Measurements from ENCODE around the gene KCNJ10.

Gene KCNJ10

DNA sequence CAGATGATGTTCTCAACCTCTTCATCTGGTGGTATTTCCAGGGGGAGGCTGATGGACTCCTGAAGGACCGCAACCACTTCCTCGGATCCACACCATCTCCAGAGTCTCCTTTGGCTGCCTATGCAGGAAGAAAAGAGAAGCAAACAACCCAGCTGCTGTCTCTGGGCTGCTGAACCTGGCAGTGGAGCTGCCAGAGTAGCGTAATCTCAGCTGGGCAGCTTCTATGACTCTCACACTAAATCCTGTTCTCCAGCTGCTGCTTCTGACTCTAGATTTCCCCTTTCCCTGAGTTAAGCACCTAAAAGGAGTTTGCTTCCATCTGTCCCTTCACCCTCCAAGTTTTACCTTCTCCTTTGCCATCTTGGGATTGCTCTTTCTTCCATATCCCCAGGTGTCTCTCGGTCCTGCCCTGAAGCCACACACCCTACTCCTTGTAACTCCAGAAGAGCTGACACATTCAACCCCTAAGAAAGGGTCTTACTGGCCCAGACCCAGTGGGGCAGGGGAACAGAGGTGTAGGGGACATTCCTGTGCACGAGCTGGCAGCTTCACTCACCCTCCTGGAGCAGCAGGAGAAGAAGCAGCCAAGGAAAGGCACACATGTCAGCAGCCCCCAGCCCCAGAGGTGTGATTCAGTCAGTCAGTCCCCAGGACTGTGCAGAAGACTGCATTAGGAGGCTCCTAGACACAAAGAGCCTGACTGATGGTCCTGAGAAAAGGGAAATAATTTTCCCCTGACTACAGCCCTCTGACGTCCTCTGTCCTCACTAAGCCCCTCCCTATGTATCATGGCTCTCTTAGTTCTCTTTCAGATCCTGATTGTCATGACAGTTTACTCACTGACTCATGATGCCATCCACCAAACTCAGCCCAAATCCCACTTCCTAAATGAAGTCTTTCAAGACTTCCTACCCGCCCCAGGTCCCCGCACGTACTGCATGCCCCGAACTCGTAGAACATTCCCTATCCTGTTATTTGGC is 116.1 kb downstream of the KCNJ10 start, which contains the start of gene SLAMF9:
SLAMF9 (minus strand) TSS at position 702 of the 980 bp plus-strand sequence; CDS start at position 602, 100 bp downstream.
- peaks cover 23% of the 10 kb centered on the region for H3K4me1 Mint-ChIP-seq
- no peak within 1 kb of the TSS for H3K27ac Mint-ChIP-seq
- H3K27me3 Mint-ChIP-seq (ENCODE audit: low read depth, poor library complexity): peaks cover 25% of the 10 kb centered on the region
- no peaks in the 10 kb centered on the region for H3K9me3 Mint-ChIP-seq
- no peaks in the 10 kb centered on the region for H3K36me3 Mint-ChIP-seq (ENCODE audit: low read depth)
- no peak for DNase-seq
- TF ChIP-seq, protein P1, sequence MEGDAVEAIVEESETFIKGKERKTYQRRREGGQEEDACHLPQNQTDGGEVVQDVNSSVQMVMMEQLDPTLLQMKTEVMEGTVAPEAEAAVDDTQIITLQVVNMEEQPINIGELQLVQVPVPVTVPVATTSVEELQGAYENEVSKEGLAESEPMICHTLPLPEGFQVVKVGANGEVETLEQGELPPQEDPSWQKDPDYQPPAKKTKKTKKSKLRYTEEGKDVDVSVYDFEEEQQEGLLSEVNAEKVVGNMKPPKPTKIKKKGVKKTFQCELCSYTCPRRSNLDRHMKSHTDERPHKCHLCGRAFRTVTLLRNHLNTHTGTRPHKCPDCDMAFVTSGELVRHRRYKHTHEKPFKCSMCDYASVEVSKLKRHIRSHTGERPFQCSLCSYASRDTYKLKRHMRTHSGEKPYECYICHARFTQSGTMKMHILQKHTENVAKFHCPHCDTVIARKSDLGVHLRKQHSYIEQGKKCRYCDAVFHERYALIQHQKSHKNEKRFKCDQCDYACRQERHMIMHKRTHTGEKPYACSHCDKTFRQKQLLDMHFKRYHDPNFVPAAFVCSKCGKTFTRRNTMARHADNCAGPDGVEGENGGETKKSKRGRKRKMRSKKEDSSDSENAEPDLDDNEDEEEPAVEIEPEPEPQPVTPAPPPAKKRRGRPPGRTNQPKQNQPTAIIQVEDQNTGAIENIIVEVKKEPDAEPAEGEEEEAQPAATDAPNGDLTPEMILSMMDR (IDR thresholded peaks at IDR 0.05): no peak
- no peak within 1 kb of the TSS for H3K4me3 Mint-ChIP-seq

DNA sequence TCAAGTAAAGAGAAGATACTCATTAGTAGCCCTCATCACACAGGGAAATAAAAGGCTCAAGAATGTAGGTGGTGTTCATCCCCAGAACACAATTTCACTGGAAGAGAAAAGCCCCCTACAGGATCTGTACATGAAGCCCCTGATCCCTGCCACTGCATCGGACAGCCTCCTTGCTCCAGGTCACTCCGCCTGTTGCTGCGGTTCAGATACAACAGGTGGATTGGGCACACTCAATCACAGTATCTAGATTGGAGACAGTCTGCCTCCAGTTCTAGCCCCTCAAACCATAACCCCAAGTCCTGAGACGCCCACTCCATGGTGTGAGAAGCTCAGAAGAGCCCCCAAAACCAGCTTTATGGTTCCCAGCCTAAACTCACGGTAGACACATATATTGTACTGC is 117.0 kb downstream of the KCNJ10 start:
- Mint-ChIP-seq H3K4me3 (no peak overlapping the region), H3K9me3 (no peaks in the 10 kb centered on the region), H3K27me3 (ENCODE audit: low read depth, poor library complexity) (peaks cover 29% of the 10 kb centered on the region), H3K4me1 (peaks cover 23% of the 10 kb centered on the region), H3K36me3 (ENCODE audit: low read depth) (no peaks in the 10 kb centered on the region), H3K27ac (no peak overlapping the region)
- no peak for DNase-seq
- TF ChIP-seq, protein P1 (IDR thresholded peaks at IDR 0.05): no peak

DNA sequence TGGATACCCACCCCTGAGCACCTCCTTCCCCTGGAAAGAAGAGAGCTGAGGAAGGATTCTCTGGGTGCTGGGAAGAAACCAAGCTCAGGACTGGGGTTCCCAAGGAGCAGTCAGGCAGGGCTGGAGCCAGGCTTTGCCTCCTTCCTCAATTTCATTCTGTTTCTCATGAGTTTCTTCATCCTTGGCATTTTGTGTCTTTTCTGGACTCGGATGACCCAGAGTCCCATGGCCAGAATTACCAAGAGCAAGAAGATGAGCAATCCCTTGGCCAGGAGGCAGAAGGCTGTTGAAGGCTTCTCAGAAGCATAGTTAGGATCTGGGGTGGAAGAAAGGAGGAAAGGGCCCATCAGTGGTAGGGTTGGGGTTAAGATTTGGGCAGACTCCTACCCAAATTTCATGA is 118.4 kb downstream of the KCNJ10 start:
- Mint-ChIP-seq H3K4me1 (peaks cover 23% of the 10 kb centered on the region), H3K27me3 (ENCODE audit: low read depth, poor library complexity) (peaks cover 26% of the 10 kb centered on the region), H3K4me3 (no peak overlapping the region), H3K36me3 (ENCODE audit: low read depth) (no peaks in the 10 kb centered on the region), H3K27ac (no peak overlapping the region), H3K9me3 (no peaks in the 10 kb centered on the region)
- DNase-seq: no peak
- TF ChIP-seq, protein P1 (IDR thresholded peaks at IDR 0.05): no peak

DNA sequence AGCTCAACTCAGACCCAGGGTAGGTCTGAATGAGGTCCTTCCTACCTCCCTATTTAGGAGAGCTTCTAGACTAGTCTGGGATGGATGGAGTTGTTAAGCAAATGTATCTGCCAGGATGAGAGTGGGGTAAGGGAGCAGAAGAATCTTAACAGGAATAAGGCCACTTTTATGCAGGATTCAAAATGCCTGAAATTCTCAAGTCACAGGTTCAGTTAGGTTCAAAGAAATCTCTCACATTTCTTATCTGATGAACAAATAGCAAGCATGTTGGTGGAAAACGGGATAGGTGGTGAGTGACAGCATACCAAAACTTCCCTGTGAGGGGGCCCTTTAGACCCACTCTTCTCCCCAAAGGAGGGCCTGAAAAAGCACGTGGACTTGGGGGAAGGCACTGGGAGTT is 118.9 kb downstream of the KCNJ10 start:
- Mint-ChIP-seq H3K27me3 (ENCODE audit: low read depth, poor library complexity) (peaks cover 27% of the 10 kb centered on the region), H3K36me3 (ENCODE audit: low read depth) (no peaks in the 10 kb centered on the region)

DNA sequence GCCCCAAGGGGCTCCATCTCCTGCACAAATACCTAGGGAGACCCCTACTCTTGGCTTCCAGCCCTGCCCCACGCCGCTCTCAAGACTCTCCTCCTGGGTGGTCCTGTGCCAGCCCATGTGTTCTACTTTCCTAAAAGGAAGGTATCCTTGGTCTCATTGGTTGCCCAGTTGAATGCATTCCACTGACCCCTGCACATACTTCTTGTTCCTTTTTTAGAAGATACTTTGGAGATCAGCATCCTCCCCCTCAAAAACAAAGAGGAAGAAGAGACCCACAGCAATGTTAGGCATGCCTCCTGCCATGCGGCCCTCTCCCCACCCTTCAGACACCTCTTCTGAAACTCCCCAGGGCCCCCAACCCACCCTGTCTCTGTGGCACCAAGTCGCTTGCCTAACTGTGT is 120.0 kb downstream of the KCNJ10 start:
- TF ChIP-seq, protein P1 (IDR thresholded peaks at IDR 0.05): no peak
- no peak overlapping the region for H3K27ac Mint-ChIP-seq

More for the DNA sequence above, 118.9 kb downstream of the KCNJ10 start:
- no peak for DNase-seq
- Mint-ChIP-seq H3K4me3 (no peak overlapping the region), H3K4me1 (peaks cover 27% of the 10 kb centered on the region), H3K27ac (no peak overlapping the region), H3K9me3 (no peaks in the 10 kb centered on the region)
- TF ChIP-seq, protein P1 (IDR thresholded peaks at IDR 0.05): no peak

More for the DNA sequence above, 120.0 kb downstream of the KCNJ10 start:
- no peaks in the 10 kb centered on the region for H3K9me3 Mint-ChIP-seq
- DNase-seq: no peak
- H3K27me3 Mint-ChIP-seq (ENCODE audit: low read depth, poor library complexity): peaks cover 29% of the 10 kb centered on the region
- peaks cover 34% of the 10 kb centered on the region for H3K4me1 Mint-ChIP-seq
- no peaks in the 10 kb centered on the region for H3K36me3 Mint-ChIP-seq (ENCODE audit: low read depth)
- H3K4me3 Mint-ChIP-seq: no peak overlapping the region

All from nephron progenitor cell (in vitro differentiated cells).